GM12878 (cell line): ENCODE data around the gene VAT1. TPM values are rescaled to one million over a fixed set of nuclear protein-coding genes. Genes with fewer than 3 reads are reported as not detected.

Source experiments
- ATAC-seq: fragments of 200-7000 bp; cut with Tn5 transposase; 3 replicates; pipeline ENCODE4 v1.9.1; 2020; ENCODE audit warnings: mild to moderate bottlenecking, moderate library complexity
- BruUV-seq: library from RNA; stranded (reverse); fragments of 400-500 nt; replicated peaks from 2 replicates; lab custom pipeline; 2021; lab: Mats Ljungman, UMichigan
- CTCF ChIA-PET: fragments of 300-600 bp; sonication (Branson Sonifier 250); formaldehyde crosslinking; extraction: SDS; loops from one replicate; lab custom pipeline; 2021; ENCODE audit warnings: inconsistent platforms; lab: Yijun Ruan, JAX
- POLR2A ChIA-PET: fragments of 350-600 bp; formaldehyde crosslinking; extraction: SDS; loops from one replicate; lab custom pipeline; 2021; ENCODE audit warnings: inconsistent platforms; lab: Charles Lee
- RAD21 ChIA-PET: fragments of 300-600 bp; sonication (Branson Sonifier 250); formaldehyde crosslinking; loops from one replicate; lab custom pipeline; 2023; ENCODE audit warnings: antibody characterized with exemption; ENCODE audit not compliant: unreplicated experiment; lab: Charles Lee
- SMC1A ChIA-PET: fragments of 300-600 bp; sonication (Branson Sonifier 250); formaldehyde crosslinking; loops from one replicate; lab custom pipeline; 2023; ENCODE audit not compliant: unreplicated experiment, uncharacterized antibody; lab: Charles Lee
- DNase-seq: peaks from one replicate; pipeline ENCODE4 v3.0.0-alpha.2; 2011; ENCODE audit warnings: low read depth, low spot score
- FAIRE-seq: peaks from 3 replicates; lab custom pipeline; 2011; peaks lifted over from hg19 to GRCh38; lab: Jason Lieb, UNC
- H2AFZ ChIP-seq: 2 replicates; pipeline ENCODE4 v1.6.0; 2011; ENCODE audit warnings: low read depth, low read length, control low read depth; ENCODE audit not compliant: control insufficient read depth
- H3K27ac ChIP-seq: 2 replicates; pipeline ENCODE4 v1.5.1; 2011; ENCODE audit warnings: control low read depth; ENCODE audit not compliant: control insufficient read depth, insufficient read depth
- H3K27me3 ChIP-seq, 2 experiments: replicated peaks in 1 of 2; 2 replicates each; pipeline versions ENCODE4 v1.6.0 to v1.6.1; 2011; ENCODE audit warnings: low read length in 1 of 2; ENCODE audit not compliant: control insufficient read depth in 2 of 2, insufficient read depth in 2 of 2
- H3K36me3 ChIP-seq, 2 experiments: 2 replicates each; pipeline ENCODE4 v1.5.1; 2011; ENCODE audit warnings: low read length in 1 of 2; ENCODE audit not compliant: control insufficient read depth in 2 of 2, insufficient read depth in 2 of 2
- H3K4me1 ChIP-seq: 2 replicates; pipeline ENCODE4 v1.6.1; 2011; ENCODE audit warnings: mild to moderate bottlenecking, low read length, moderate library complexity, mixed read lengths; ENCODE audit not compliant: control insufficient read depth, insufficient read depth
- H3K4me2 ChIP-seq: 2 replicates; pipeline ENCODE4 v1.6.0; 2011; ENCODE audit warnings: control low read depth; ENCODE audit not compliant: control insufficient read depth, insufficient read depth
- H3K4me3 ChIP-seq: fragments of 200-600 bp; sonication (generic); 2 replicates; pipeline ENCODE4 v1.5.1; 2016
- H3K79me2 ChIP-seq: 2 replicates; pipeline ENCODE4 v1.6.0; 2011; ENCODE audit warnings: low read length; ENCODE audit not compliant: control insufficient read depth, insufficient read depth
- H3K9ac ChIP-seq: 2 replicates; pipeline ENCODE4 v1.8.0; 2011; ENCODE audit warnings: low read length, control low read depth, mixed read lengths; ENCODE audit not compliant: control insufficient read depth, insufficient read depth
- H3K9me3 ChIP-seq: replicated peaks from 3 replicates; pipeline ENCODE4 v1.5.1; 2011; ENCODE audit warnings: mild to moderate bottlenecking, low read length; ENCODE audit not compliant: control insufficient read depth, insufficient read depth
- H4K20me1 ChIP-seq: 2 replicates; pipeline ENCODE4 v1.6.0; 2011; ENCODE audit not compliant: control insufficient read depth, insufficient read depth
- ASH2L ChIP-seq: fragments of 300-600, 200-600 bp; sonication (generic); IDR thresholded peaks from 2 replicates; pipeline ENCODE4 v1.6.1; 2017; ENCODE audit warnings: low read depth, mild to moderate bottlenecking, borderline replicate concordance
- ATF3 ChIP-seq: IDR thresholded peaks from 2 replicates; pipeline ENCODE4 v1.6.1; 2011; ENCODE audit warnings: low read depth, mild to moderate bottlenecking, low read length, moderate library complexity, borderline replicate concordance; ENCODE audit errors: extremely low read depth
- CBFB ChIP-seq: IDR thresholded peaks from 2 replicates; pipeline ENCODE4 v1.6.1; 2016; ENCODE audit warnings: antibody characterized with exemption, low read depth
- CREM ChIP-seq: IDR thresholded peaks from 2 replicates; pipeline ENCODE4 v1.6.1; 2014; ENCODE audit warnings: antibody characterized with exemption, low read depth
- GATAD2B ChIP-seq: fragments of 450-650 bp; conservative IDR thresholded peaks from 2 replicates; pipeline ENCODE4 v1.6.1; 2017; ENCODE audit warnings: low read depth, mild to moderate bottlenecking, moderate library complexity
- IKZF1 ChIP-seq: fragments of 450-650 bp; conservative IDR thresholded peaks from 2 replicates; pipeline ENCODE4 v1.6.1; 2017; ENCODE audit warnings: antibody characterized with exemption, mild to moderate bottlenecking
- IKZF2 ChIP-seq, 2 experiments: fragments of 450-650 bp; IDR thresholded peaks; 2 replicates each; pipeline ENCODE4 v1.6.1; 2017; ENCODE audit warnings: mild to moderate bottlenecking in 2 of 2, moderate library complexity in 2 of 2
- LARP7 ChIP-seq: fragments of 450-650 bp; IDR thresholded peaks from 2 replicates; pipeline ENCODE4 v1.6.1; 2017; ENCODE audit warnings: mild to moderate bottlenecking
- MTA3 ChIP-seq: IDR thresholded peaks from 2 replicates; pipeline ENCODE4 v1.6.1; 2012; ENCODE audit warnings: low read length, inconsistent platforms, borderline replicate concordance
- NR2F1 ChIP-seq: fragments of 450-650 bp; conservative IDR thresholded peaks from 2 replicates; pipeline ENCODE4 v1.6.1; 2017; ENCODE audit warnings: mild to moderate bottlenecking
- POLR2A ChIP-seq: IDR thresholded peaks from 2 replicates; pipeline ENCODE4 v1.6.1; 2011; ENCODE audit warnings: low read depth, mild to moderate bottlenecking, low read length
- POLR2AphosphoS5 ChIP-seq: IDR thresholded peaks from 2 replicates; pipeline ENCODE4 v1.6.1; 2011; ENCODE audit warnings: mild to moderate bottlenecking, low read length, inconsistent platforms
- RCOR1 ChIP-seq: conservative IDR thresholded peaks from 2 replicates; pipeline ENCODE4 v1.6.1; 2012; ENCODE audit warnings: low read depth, low read length, improper control_type of control experiment
- SIN3A ChIP-seq: IDR thresholded peaks from 2 replicates; pipeline ENCODE4 v1.6.1; 2012; ENCODE audit warnings: low read depth, low read length, improper control_type of control experiment
- SP1 ChIP-seq: IDR thresholded peaks from one replicate; pipeline ENCODE4 v1.6.1; 2011; ENCODE audit warnings: low read depth, low read length
- ZSCAN29 ChIP-seq: fragments of 450-650 bp; IDR thresholded peaks from 2 replicates; pipeline ENCODE4 v1.6.1; 2017; ENCODE audit warnings: mild to moderate bottlenecking, moderate library complexity
- WGBS: methylation state at CpG from one replicate; pipeline ENCODE4 v1.1.6; 2016; ENCODE audit warnings: low lambda C conversion rate; ENCODE audit not compliant: insufficient replicate concordance, insufficient coverage; ENCODE audit errors: missing lambda C conversion rate; 5-methylcytosine and 5-hydroxymethylcytosine counted together
- in situ Hi-C: fragments of 300-500 bp; cut with MboI; formaldehyde crosslinking; loops from 9 replicates; pipeline ENCODE4 v1.14.3; 2018; ENCODE audit warnings: mixed read lengths
- intact Hi-C: fragments of 100-400 bp; cut with micrococcal nuclease; formaldehyde crosslinking; loops from one replicate; pipeline ENCODE4 v1.14.2; 2022; ENCODE audit not compliant: unreplicated experiment
- polyA plus RNA-seq, 11 experiments: library from polyadenylated mRNA; depleted of rRNA in 4 of 11; unstranded in 6 of 11; stranded (reverse) in 5 of 11; fragments of >200 nt; fragmentation: Nextera tagmentation in 4 of 11; fragmentation: Illumina TruSeq in 1 of 11; extraction: Ambion mirVana in 4 of 11; extraction: Trizol in 1 of 11; gene quantifications; 1 replicate in 1 of 11; 2 replicates in 10 of 11; pipeline versions ENCODE4 v1.2.1 to v1.2.3, GENCODE V29; 2011 to 2016; ENCODE audit warnings: inconsistent platforms in 2 of 11, missing spikeins in 2 of 11, low read depth in 1 of 11
- total RNA-seq, 4 experiments: library from RNA; depleted of rRNA in 3 of 4; stranded (reverse); fragments of >200 nt in 3 of 4; fragmentation: Illumina TruSeq in 1 of 4; extraction: Trizol in 1 of 4; gene quantifications; 2 replicates each; pipeline versions ENCODE4 v1.2.1 to v1.2.3, GENCODE V29; 2013 to 2021
- TF ChIP-seq, protein P1 (sequence below): fragments of 450-650 bp; IDR thresholded peaks from 2 replicates; pipeline ENCODE4 v1.6.1; 2017; ENCODE audit warnings: mild to moderate bottlenecking, moderate library complexity
- TF ChIP-seq, protein P2 (sequence below): IDR thresholded peaks from 2 replicates; pipeline ENCODE4 v1.6.1; 2011; ENCODE audit warnings: borderline replicate concordance, low read depth, mild to moderate bottlenecking, moderate library complexity, mixed read lengths, low read length; ENCODE audit not compliant: insufficient read depth; ENCODE audit errors: extremely low read length

The VAT1 gene
- total and polyA plus RNA-seq, 10 of the 15 experiments (the other 5 are each of a cell fraction or from before 2014, with no cell fraction given) = 5.0 to 19.8 (median 8.2) TPM

- TF ChIP-seq GATAD2B (no peak), LARP7 (0 out of 2 replicates have a peak, but pooled peaks have one; percentile 1), ZSCAN29 (no peak), POLR2A (peak; percentile 80), SIN3A (peak; percentile 65), NR2F1 (no peak), IKZF1 (peak; percentile 58), POLR2AphosphoS5 (peak; percentile 94)
Measured at GRCh38 chr17:43006639-43007551, 15.3 kb downstream of the VAT1 start, which contains the start of gene IFI35 (continued).

DNA sequence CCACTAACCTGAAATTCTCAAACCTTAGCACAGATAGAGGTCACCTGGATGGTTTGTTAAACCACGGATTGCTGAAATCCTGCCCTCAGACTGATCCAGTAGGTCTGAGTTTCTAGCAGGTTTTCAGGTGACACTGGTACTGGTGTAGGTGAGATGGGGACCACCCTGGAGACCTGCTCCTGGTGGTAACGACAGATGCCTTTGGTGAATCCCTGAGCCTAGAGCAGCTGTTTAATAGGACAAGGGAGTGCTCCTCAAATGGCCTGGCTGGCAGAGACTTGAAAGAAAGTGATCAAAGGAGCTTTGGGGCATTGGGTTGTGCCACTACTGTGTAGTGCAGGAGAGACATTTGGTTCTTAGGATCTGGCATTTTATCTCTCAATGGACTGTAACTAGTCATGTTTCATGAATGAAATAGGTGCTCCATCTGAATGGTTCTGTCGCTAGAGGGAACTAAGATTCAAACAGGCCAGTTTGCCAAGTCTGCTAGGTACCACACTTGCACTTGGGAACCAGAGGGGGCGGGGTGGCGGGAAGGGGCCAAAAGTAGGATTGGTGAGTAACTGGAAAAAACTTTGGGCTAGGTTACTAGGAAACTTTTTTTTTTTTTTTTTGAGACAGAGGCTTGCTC, 18.5 kb downstream of the VAT1 start:
- Histone ChIP-seq H3K9me3 (no peaks in the 10 kb centered on the region), H3K4me2 (no peak overlapping the region), H3K4me1 (peaks cover 6% of the 10 kb centered on the region), H3K4me3 (no peak overlapping the region), H3K27ac (no peak overlapping the region), H3K79me2 (peaks cover 40% of the 10 kb centered on the region), H3K27me3 (no peaks in the 10 kb centered on the region), H4K20me1 (no peaks in the 10 kb centered on the region), H3K36me3 (peaks cover 8 to 19% of the 10 kb centered on the region in 2 experiments), H3K9ac (no peak overlapping the region), H2AFZ (no peak overlapping the region)
- DNase-seq = no peak
- no TSS peak for BruUV-seq
- POLR2A ChIA-PET = interaction anchor here (0.6 to 1.1 kb wide), 2 partner anchors 48 to 237 kb away, joined by 3 read pairs; no protein-coding TSS in a partner anchor
- SMC1A ChIA-PET = no interaction called here
- CTCF ChIA-PET = interaction anchor here (1.3 kb wide), 1 partner anchor 161 kb away, joined by 3 read pairs; no protein-coding TSS in a partner anchor
- RAD21 ChIA-PET = no interaction called here
- ATAC-seq = no peak
- in situ Hi-C loops (no loop called here), intact Hi-C loops (no loop called here)
- WGBS = 86% methylated on average over 5 of the region's 5 CpGs
- FAIRE-seq = no peak
- TF ChIP-seq RCOR1 (no peak), IKZF2 (IDR thresholded peaks at IDR 0.05) (no peak), ATF3 (no peak), CREM (no peak), NR2F1 (no peak), SP1 (no peak), ASH2L (no peak), CBFB (peak; percentile 39; the same call in 1 of the 2 replicates), MTA3 (peak; percentile 50; the same call in 1 of the 2 replicates)
- TF ChIP-seq, protein P1, sequence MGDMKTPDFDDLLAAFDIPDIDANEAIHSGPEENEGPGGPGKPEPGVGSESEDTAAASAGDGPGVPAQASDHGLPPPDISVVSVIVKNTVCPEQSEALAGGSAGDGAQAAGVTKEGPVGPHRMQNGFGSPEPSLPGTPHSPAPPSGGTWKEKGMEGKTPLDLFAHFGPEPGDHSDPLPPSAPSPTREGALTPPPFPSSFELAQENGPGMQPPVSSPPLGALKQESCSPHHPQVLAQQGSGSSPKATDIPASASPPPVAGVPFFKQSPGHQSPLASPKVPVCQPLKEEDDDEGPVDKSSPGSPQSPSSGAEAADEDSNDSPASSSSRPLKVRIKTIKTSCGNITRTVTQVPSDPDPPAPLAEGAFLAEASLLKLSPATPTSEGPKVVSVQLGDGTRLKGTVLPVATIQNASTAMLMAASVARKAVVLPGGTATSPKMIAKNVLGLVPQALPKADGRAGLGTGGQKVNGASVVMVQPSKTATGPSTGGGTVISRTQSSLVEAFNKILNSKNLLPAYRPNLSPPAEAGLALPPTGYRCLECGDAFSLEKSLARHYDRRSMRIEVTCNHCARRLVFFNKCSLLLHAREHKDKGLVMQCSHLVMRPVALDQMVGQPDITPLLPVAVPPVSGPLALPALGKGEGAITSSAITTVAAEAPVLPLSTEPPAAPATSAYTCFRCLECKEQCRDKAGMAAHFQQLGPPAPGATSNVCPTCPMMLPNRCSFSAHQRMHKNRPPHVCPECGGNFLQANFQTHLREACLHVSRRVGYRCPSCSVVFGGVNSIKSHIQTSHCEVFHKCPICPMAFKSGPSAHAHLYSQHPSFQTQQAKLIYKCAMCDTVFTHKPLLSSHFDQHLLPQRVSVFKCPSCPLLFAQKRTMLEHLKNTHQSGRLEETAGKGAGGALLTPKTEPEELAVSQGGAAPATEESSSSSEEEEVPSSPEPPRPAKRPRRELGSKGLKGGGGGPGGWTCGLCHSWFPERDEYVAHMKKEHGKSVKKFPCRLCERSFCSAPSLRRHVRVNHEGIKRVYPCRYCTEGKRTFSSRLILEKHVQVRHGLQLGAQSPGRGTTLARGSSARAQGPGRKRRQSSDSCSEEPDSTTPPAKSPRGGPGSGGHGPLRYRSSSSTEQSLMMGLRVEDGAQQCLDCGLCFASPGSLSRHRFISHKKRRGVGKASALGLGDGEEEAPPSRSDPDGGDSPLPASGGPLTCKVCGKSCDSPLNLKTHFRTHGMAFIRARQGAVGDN = no peak
- TF ChIP-seq, protein P2, sequence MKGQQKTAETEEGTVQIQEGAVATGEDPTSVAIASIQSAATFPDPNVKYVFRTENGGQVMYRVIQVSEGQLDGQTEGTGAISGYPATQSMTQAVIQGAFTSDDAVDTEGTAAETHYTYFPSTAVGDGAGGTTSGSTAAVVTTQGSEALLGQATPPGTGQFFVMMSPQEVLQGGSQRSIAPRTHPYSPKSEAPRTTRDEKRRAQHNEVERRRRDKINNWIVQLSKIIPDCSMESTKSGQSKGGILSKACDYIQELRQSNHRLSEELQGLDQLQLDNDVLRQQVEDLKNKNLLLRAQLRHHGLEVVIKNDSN = no peak
